Non-pigmented ciliary epithelial cell (primary cell): ENCODE results near the gene GRAMD2B.
"Not testable (repeated sequence)": the region's sequence is repeated elsewhere in the genome, so short reads cannot be mapped to it uniquely, and the experiment has no call there.

Experiments used
- DNase-seq: peaks from one replicate; pipeline ENCODE4 v3.0.0-alpha.2; 2010; ENCODE audit warnings: low read depth

The GRAMD2B gene

DNA sequence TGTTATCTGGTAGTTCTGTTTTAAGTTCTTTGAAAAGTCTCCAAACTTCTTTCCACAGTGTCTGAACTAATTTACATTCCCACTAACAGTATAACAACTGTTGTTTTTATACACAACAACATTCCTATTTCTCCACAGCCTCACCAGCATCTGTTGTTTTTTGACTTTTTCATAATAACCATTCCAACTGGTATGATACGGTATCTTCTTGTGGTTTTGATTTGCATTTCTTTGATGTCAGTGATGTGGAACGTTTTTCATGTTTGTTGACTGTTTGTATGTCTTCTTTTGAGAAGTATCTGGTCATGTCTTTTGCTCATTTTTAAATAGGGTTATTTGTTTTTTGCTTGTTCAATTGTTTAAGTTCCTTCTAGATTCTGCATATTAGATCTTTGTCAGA, 12.6 kb upstream of the GRAMD2B start:
- no peak for DNase-seq

DNA sequence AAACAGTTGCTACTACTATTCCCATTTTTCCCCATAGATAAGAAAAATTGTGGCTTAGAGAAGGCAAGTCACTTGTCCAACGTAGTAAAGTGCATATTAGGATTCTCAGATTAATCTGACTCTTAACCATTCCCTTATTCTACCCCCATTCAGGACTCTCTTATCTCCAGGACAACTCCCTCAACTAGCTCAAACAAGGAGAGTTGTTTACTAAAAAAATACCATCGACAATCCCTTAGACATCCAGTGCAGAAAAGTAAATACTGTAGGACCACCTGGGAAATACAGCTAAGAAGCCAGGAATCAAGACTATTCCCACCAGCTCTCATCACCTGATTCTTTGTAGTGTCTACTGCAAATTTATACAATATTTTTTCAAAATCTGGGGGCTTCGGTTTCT, 9.4 kb upstream of the GRAMD2B start:
- no peak for DNase-seq

DNA sequence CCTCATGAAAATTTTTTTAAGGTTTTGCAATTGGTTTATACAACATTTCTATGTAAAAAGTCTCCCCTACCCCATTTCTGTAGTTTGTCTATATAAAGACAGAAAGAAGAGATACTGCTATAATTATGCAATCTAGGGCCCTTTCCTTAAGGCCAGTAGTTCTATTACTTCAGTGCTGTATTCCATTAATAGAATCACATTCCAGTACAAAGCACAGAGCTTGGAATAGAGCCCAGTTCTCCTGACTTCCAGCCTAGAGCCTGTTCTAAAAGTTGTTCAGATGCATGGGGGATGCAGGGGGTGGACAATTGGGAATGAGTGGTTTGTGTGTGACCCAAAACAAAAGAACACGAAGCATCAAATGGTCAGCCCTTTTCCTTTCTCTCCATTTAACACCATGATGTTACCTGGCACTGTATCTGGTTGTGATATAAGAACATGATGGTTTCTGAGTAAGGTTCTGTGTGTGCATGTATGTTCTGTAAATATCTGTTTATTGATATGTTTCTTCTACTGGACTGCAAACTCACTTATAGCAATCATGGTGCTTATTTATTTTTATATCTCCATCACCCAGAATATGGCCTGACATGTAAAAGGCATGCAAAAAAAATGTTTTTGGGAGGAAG, 8.2 kb upstream of the GRAMD2B start:
- DNase-seq = no peak

- DNase-seq = no peak
These were observed 7.4 kb upstream of the GRAMD2B start for GRCh38 chr5:126415789-126416188.

GRCh38 chr5:126416266-126416925, 6.8 kb upstream of the GRAMD2B start:
- no peak for DNase-seq

- no peak for DNase-seq
These were observed 6.0 kb upstream of the GRAMD2B start for GRCh38 chr5:126417178-126417577.

DNA sequence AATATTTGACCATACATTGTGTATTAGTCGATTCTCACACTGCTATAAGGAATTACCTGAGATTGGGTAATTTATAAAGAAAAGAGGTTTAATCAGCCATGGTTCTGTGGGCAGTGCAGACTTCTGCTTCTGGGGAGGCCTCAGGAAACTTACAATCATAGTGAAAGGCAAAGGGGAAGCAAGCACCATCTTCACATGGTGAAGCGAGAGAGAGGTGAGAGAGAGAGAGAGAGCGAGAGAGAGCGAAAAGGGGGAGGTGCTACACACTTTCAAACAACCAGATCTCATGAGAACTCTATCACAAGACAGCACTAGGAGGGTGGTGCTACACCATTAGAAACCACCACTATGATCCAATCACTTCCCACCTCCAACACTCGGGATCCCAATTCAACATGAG, 4.1 kb upstream of the GRAMD2B start:
- no peak for DNase-seq

- no peak for DNase-seq
These were observed 5.2 kb downstream of the GRAMD2B start for GRCh38 chr5:126428421-126428820.

GRCh38 chr5:126430631-126431030, 7.4 kb downstream of the GRAMD2B start:
- no peak for DNase-seq

- no peak for DNase-seq
These were observed 10.5 kb downstream of the GRAMD2B start for GRCh38 chr5:126433701-126434100.

DNA sequence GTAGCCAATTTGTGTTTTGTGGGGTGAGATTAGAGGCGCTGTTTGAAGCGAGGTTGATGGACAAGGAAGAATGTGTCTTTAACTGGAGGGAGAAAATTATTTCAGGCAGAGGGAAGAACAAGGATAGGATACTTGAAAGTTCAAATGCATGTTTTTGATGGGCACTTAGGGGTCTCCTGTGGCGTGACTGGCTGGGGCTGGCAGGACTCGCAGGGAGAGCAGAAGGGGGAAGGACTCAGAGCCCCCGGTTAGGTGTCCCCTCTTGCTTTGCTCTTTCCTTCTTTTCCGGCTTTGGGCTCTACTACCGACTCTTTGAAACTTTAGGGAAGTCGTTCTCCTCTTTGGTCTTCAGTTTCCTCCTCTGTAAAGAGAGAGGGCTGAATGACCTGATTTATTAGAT, 12.1 kb downstream of the GRAMD2B start:
- no peak for DNase-seq

DNA sequence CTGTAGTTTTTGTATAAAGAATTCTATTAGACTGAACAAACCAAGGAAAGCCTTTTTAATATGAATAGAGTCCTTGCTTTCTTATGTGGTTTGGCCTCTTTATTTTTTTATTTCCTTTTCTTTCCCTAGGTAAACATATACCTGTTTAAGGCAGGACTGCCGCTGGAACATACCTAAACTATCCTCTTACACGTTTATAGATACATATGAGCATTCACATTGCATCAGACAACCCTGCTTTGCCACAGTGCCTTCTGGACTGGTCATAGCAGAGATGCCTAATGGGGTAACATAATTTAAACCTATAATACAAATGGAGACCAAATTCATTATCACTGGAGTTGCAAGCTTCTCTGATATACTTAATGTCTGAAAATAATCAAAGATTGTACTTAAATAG, 12.5 kb downstream of the GRAMD2B start:
- DNase-seq = no peak

DNA sequence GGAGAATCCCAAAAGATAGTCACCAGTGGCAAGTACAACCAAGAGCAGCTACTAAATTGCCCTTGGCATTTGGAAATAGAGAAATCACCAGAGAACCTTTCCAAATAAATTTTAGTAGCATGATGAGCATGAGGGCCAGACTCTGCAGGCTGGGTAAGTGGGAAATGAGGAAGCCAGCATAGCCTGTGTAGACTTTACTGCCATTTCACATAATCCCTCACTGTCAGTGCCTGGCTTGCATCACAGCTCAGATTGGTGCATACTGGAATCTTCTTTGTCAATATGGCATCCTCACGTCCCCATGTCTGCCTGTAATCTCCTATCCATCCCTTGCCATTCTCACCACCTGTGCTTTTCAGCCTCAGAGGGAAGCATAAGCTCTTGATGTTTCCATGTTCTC, 14.5 kb downstream of the GRAMD2B start:
- no peak for DNase-seq

DNA sequence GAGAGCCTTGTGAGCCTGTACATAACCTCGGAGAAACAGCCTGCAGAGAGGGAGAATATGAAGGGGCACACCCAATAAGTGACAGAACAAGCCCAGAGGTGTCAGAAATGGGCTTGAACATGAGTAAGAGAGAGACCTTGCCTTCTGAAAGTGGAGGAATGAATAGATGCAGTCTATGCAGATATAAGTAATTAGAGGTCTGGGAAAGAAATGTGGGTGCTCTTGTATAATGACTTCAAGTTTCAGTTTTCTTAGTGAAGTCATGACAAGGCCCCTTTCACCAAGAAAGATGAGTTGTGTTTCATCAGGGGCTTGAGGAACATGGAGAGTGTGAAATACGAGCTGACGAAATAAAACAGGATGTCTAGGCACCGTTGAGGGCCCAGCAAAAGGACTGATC, 15.1 kb downstream of the GRAMD2B start:
- no peak for DNase-seq

- no peak for DNase-seq
These were observed 15.7 kb downstream of the GRAMD2B start for GRCh38 chr5:126438868-126439267.

DNA sequence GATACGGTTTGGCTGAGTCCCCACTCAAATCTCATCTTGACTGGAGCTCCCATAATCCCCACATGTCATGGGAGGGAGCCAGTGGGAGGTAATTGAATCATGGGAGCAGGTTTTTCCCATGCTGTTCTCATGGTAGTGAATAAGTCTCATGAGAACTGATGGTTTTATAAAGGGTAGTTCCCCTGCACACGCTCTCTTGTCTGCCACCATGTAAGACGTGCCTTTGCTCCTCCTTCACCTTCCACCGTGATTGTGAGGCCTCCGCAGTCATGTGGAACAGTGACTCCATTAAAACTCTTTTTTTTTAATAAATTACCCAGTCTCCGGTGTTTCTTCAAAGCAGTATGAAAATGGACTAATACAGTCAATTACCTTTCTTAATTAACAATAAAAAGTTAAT, 16.5 kb downstream of the GRAMD2B start:
- not testable (repeated sequence) for DNase-seq

- DNase-seq = no peak
These were observed 18.0 kb downstream of the GRAMD2B start for GRCh38 chr5:126441230-126441629.

DNA sequence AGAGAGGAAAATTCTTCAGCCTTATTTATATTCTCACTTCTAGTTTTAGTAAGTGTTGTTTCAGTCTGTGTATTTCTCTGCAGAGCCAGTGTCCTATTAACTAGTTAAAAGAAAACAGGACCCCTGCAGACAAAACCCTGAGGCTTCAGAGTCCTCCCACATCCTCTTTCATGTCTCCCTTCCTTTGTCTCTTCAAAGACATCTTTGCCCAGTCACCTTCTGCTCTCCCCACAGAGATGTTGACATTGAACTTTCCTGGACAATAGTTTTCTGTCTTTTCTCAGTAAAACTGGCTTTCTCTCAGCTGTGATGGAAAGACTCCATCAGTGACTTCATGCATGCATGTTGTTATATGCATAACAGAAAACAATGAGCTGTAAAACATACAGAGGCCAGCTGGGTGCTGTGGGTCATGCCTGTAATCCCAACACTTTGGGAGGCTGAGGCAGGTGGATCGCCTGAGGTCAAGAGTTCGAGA, 20.2 kb downstream of the GRAMD2B start:
- DNase-seq = no peak

GRCh38 chr5:126444137-126444536, 20.9 kb downstream of the GRAMD2B start:
- DNase-seq = no peak

- no peak for DNase-seq
These were observed 22.4 kb downstream of the GRAMD2B start for GRCh38 chr5:126445502-126446174.

DNA sequence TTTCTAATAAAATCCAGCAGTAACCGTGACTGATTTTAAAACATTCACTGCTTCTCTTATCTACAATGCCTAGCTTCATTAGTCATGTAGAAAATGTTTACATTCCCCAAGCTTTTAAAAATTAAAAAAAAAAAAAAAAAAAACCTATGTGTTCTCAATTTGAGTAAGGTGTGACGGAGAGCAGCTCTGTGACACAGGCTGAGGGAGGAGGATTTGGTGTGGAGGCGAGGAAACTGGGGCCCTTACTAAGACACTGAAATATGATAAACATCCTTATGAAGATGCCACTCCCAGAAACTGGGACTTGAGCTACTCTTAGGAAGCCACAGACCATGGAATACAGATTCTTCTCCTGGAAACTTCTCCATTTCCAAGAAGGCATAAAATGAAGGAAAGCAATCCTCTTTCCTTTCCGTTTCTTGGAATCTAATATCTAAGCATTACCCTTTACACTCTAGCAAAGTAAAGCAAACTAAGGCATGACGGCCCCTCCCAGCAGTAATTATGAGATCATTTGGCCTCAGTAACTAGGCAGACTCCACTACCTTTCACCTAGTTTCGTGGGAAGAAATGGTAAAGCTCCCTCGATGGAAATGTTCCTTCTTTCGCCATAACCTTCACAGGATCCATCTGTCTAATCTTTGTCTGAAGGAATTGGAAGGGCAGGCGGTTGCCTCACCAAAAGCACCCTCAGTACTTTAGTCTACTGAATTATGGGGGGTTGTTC, 23.5 kb downstream of the GRAMD2B start:
- DNase-seq = peak; percentile 77

- DNase-seq = no peak
These were observed 25.5 kb downstream of the GRAMD2B start for GRCh38 chr5:126448720-126449119.
